ENCODE data around the gene SPRR2F.

DNA sequence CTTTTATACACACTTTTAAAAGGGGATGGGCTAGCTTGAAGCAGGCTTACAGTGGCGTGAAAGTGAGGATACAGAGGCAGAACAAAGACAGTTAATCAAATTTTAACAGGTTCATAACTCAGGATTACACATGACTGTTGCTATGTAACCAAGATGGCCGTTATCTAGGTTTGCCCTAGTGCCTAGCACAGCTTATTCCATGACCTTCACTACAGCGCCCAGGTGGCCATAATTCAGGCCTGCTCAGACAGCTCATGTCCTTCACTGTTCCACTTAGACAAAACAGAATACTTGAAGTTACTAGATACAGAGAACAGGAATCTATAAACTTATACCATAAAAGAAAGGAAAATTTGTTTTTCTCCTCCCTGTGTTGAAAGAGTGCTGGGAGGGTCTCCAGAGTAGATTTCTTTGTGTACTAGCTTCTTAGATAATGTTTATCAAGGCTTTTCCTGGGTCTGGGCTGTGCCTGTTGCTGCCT, 6.2 kb upstream of the SPRR2F start:
- TF ChIP-seq POLR2A (IDR thresholded peaks at IDR 0.05), result no peak
- TF ChIP-seq, protein P1, sequence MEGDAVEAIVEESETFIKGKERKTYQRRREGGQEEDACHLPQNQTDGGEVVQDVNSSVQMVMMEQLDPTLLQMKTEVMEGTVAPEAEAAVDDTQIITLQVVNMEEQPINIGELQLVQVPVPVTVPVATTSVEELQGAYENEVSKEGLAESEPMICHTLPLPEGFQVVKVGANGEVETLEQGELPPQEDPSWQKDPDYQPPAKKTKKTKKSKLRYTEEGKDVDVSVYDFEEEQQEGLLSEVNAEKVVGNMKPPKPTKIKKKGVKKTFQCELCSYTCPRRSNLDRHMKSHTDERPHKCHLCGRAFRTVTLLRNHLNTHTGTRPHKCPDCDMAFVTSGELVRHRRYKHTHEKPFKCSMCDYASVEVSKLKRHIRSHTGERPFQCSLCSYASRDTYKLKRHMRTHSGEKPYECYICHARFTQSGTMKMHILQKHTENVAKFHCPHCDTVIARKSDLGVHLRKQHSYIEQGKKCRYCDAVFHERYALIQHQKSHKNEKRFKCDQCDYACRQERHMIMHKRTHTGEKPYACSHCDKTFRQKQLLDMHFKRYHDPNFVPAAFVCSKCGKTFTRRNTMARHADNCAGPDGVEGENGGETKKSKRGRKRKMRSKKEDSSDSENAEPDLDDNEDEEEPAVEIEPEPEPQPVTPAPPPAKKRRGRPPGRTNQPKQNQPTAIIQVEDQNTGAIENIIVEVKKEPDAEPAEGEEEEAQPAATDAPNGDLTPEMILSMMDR (IDR thresholded peaks at IDR 0.05), result no peak

Data from thyroid gland (tissue), 4 donors.